WI38 (cell line): ENCODE data around the gene EXOC7.

Experiments used
- H3K4me3 ChIP-seq: 2 replicates; pipeline ENCODE4 v1.5.1; 2011; ENCODE audit warnings: low read depth, mild to moderate bottlenecking, control low read depth, low read length
- CTCF ChIP-seq: IDR thresholded peaks from 2 replicates; pipeline ENCODE4 v1.5.1; 2012; ENCODE audit warnings: low read depth, mild to moderate bottlenecking, control low read depth, low read length

Gene EXOC7

DNA sequence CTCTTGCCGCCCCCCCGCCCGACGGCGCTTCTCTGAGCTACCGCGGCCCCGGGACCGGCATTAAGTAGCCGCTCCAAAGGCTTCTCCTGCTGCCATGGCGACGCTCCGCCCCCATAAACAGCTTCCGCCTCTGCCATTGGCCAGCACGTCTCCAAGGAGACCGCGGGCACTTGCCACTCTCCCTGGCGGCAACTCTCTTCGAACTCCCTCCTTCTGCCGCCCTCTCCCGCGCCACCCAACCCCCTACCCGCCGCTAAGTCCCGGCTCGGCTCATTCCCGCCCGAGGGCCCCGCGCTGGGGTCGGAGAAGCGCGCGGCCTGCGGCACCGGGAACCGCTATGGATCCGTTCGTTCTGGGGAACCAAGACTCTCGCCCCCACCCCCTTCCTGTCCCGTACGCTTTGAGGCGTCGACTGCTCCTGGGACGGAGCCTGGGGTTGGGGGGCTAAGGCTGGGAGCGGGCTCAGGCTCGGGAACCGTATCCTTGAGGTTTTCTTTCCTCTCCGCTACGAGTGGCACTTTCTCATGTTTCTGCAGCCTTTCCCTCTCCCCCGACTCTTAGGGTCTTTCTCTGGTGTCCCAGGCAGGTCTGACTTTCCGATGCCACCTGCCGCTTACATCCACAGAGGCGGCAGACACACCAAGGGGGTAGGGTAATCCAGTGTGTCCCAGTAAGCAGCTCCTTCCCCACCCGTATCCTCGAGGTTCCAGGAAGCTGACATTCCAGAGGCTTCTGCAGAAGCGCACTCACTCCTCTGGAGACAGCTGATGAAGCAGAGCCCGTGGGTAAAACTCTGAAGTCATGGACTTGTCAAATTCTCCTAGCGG is 37.8 kb upstream of the EXOC7 start, which contains the start of gene FOXJ1:
TSS of gene FOXJ1 (minus strand) at position 34 of the 827 bp plus-strand sequence. CDS start 850 bp downstream, outside the sequence.
- TF ChIP-seq CTCF = no peak
- peak within 1 kb of the TSS; percentile 59 for H3K4me3 ChIP-seq

GRCh38 chr17:76140661-76141211 is 37.1 kb upstream of the EXOC7 start:
- H3K4me3 ChIP-seq = peak overlapping the region; percentile 59
- TF ChIP-seq CTCF = no peak

GRCh38 chr17:76139801-76140660 is 36.4 kb upstream of the EXOC7 start:
- no peak for TF ChIP-seq CTCF
- no peak overlapping the region for H3K4me3 ChIP-seq

- H3K4me3 ChIP-seq = no peak overlapping the region
- TF ChIP-seq CTCF = no peak
These were observed 35.5 kb upstream of the EXOC7 start for GRCh38 chr17:76138896-76139752.

GRCh38 chr17:76138234-76138895 is 34.8 kb upstream of the EXOC7 start:
- H3K4me3 ChIP-seq = no peak overlapping the region
- no peak for TF ChIP-seq CTCF
